SK-N-MC (cell line): ENCODE measurements around the gene ITSN2.

Experiments
- EZH2 ChIP-seq: fragments of 200-600 bp; sonication (generic); IDR thresholded peaks from one replicate; pipeline ENCODE4 v1.6.1; 2017; ENCODE audit warnings: antibody characterized with exemption
- FOXP2 ChIP-seq: optimal IDR thresholded peaks from 2 replicates; pipeline ENCODE3; 2011; ENCODE audit warnings: mild to moderate bottlenecking, moderate library complexity; ENCODE audit not compliant: insufficient read depth; ENCODE audit errors: extremely low read length, control extremely low read depth
- POLR2AphosphoS5 ChIP-seq: IDR thresholded peaks from 2 replicates; pipeline ENCODE4 v1.6.1; 2012; ENCODE audit warnings: mild to moderate bottlenecking, low read depth, low read length, borderline replicate concordance

DNA sequence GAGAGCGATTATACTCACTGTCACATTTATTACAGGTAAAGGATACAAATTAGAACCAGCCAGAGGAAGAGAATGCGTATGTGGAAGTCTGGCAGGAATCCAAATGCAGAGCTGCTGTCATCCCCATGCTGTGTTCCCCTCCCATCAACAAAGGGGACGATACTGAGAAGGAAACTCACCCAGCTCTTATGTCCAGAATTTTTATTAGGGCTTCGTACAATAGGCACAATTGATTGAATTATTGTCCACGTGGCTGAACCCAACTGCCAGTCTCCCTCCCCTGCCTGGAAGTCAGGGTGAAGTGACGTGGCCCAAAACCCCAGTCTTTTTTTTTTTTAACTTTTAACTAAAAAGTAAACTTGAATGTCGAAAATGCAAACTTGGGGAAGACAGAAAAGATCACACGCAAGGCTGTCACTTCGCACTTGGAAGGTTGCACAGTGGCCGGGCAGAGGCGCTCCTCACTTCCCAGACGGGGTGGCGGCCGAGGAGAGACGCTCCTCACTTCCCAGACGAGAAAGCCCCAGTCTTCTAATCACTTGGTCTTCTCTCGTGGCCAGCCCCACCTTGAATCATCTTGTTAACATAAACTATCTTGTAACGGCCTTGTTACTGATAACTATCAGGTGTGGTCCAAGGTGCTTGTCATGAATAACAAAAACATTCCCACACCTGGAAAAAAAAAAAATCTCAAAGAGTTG, 40.0 kb upstream of the ITSN2 start:
- TF ChIP-seq EZH2 (no peak), POLR2AphosphoS5 (no peak), FOXP2 (no peak)
